ENCODE measurements around the gene BRINP2. TPM values are rescaled to one million over a fixed set of nuclear protein-coding genes. Genes with fewer than 3 reads are reported as not detected.

BRINP2 gene
- total and polyA plus RNA-seq, 2 of the 8 experiments (the other 6 are each of a cell fraction or from before 2014, with no cell fraction given) = 0.39 to 0.42 TPM

GRCh38 chr1:177181631-177182291 is 11.0 kb downstream of the BRINP2 start:
- Histone ChIP-seq H3K79me2 (ENCODE audit: control insufficient read depth in 1 of 2, insufficient read depth in 2 of 2, low read length in 2 of 2) (no peaks in the 10 kb centered on the region), H3K4me2 (ENCODE audit: insufficient read depth in 1 of 2, low read depth in 2 of 2, low read length in 2 of 2) (peak overlapping the region; percentile 56 to 92), H3K56ac (replicated peaks; ENCODE audit: insufficient read length, low read depth, low read length) (no peak overlapping the region), H2BK120ac (replicated peaks; ENCODE audit: low read depth, low read length) (no peak overlapping the region), H3K4ac (replicated peaks; ENCODE audit: insufficient read length, low read depth, low read length) (no peak overlapping the region), H3K4me3 (ENCODE audit: extremely low read depth in 1 of 4, insufficient read depth in 2 of 4, low read depth in 3 of 4, low read length in 4 of 4) (peak overlapping the region; percentile 27 to 60 (median 56); a peak in 7 of 8 replicates), H4K91ac (replicated peaks; ENCODE audit: insufficient read length, low read length) (no peak overlapping the region), H2BK12ac (ENCODE audit: low read depth, low read length) (peak overlapping the region; percentile 27; the same call in 1 of the 2 replicates), H2BK20ac (ENCODE audit: low read length) (no peak overlapping the region), H3K18ac (ENCODE audit: extremely low read depth, low read length) (peak overlapping the region; percentile 90; the same call in 1 of the 2 replicates), H3K9ac (replicated peaks in 1 of 4; ENCODE audit: extremely low read depth in 1 of 4, low read depth in 3 of 4, low read length in 3 of 4) (no peak overlapping the region), H3K23ac (ENCODE audit: insufficient read length) (no peak overlapping the region), H3K14ac (ENCODE audit: insufficient read length) (no peak overlapping the region), H3K9me3 (ENCODE audit: insufficient read depth in 2 of 2, low read depth in 1 of 2, low read length in 1 of 2) (no peaks in the 10 kb centered on the region), H3K36me3 (ENCODE audit: control insufficient read depth in 2 of 4, insufficient read depth in 4 of 4, low read length in 3 of 4) (no peaks in the 10 kb centered on the region), H4K8ac (ENCODE audit: extremely low read depth, insufficient read depth, low read length) (no peak overlapping the region), H3K27ac (ENCODE audit: low read depth, low read length) (no peak overlapping the region), H3K4me1 (replicated peaks in 1 of 4; ENCODE audit: control insufficient read depth in 3 of 4, insufficient read depth in 4 of 4, low read length in 3 of 4) (peaks cover 0 to 6% (median 2%) of the 10 kb centered on the region in 4 experiments; a peak in 4 of 7 replicates), H3K79me1 (ENCODE audit: low read depth, low read length) (no peaks in the 10 kb centered on the region), H2BK15ac (ENCODE audit: low read length) (no peak overlapping the region), H3K23me2 (ENCODE audit: low read depth, low read length) (peaks cover 8% of the 10 kb centered on the region; the same call in 1 of the 2 replicates), H2BK5ac (ENCODE audit: low read depth, low read length) (no peak overlapping the region), H4K5ac (ENCODE audit: insufficient read length, low read depth, low read length) (peak overlapping the region; percentile 15), H3K27me3 (replicated peaks in 1 of 4; ENCODE audit: control insufficient read depth in 3 of 4, extremely low read depth in 1 of 4, insufficient read depth in 3 of 4, low read length in 3 of 4) (peaks cover 2 to 18% (median 14%) of the 10 kb centered on the region in 4 experiments; a peak in 5 of 7 replicates), H2AFZ (ENCODE audit: low read length) (peak overlapping the region; percentile 92), H4K20me1 (replicated peaks in 1 of 2; ENCODE audit: control insufficient read depth in 1 of 2, insufficient read depth in 2 of 2, low read length in 2 of 2) (no peaks in the 10 kb centered on the region), H2AK5ac (ENCODE audit: low read depth, low read length) (no peak overlapping the region)
- CTCF ChIA-PET (ENCODE audit: partially characterized antibody) = interaction anchor here (0.7 to 5.3 kb wide), 53 partner anchors 9 to 764 kb away, joined by 3 to 70 read pairs (median 4); partner anchors contain the start of genes ASTN1 and BRINP2
- FAIRE-seq = peak; percentile 58
- DNase-seq (ENCODE audit: low read depth in 1 of 2, low spot score in 2 of 2) = peak; percentile 56 to 96
- WGBS, 2 experiments (ENCODE audit: extremely low coverage in 1 of 2, insufficient coverage in 1 of 2, insufficient read length in 1 of 2, insufficient replicate concordance in 2 of 2, low coverage in 1 of 2, low lambda C conversion rate in 2 of 2, missing lambda C conversion rate in 1 of 2) = 3% methylated on average over 31 of the region's 32 CpGs; no CpG with 5 or more reads in 1 of the 2 experiments
- POLR2A ChIA-PET (ENCODE audit: partially characterized antibody) = interaction anchor here (1.3 to 1.9 kb wide), 2 partner anchors 10 to 17 kb away, joined by 6 read pairs; partner anchors contain the start of gene ASTN1
- TF ChIP-seq YY1 (IDR thresholded peaks at IDR 0.05; ENCODE audit: low read depth, low read length) (no peak), SIRT6 (IDR thresholded peaks at IDR 0.05; ENCODE audit: low read length) (no peak), TCF12 (IDR thresholded peaks at IDR 0.05; ENCODE audit: low read depth, low read length) (no peak), KDM5A (IDR thresholded peaks at IDR 0.05; ENCODE audit: low read length) (no peak; the same call in 1 of the 2 replicates), ATF2 (IDR thresholded peaks at IDR 0.05; ENCODE audit: low read length) (no peak), ASH2L (IDR thresholded peaks at IDR 0.05; ENCODE audit: low read length) (peak; percentile 72), POLR2AphosphoS5 (IDR thresholded peaks at IDR 0.05; ENCODE audit: low read depth, low read length) (no peak), SRF (IDR thresholded peaks at IDR 0.05; ENCODE audit: low read depth, low read length) (no peak), TAF1 (IDR thresholded peaks at IDR 0.05; ENCODE audit: low read depth, low read length) (no peak), RXRA (IDR thresholded peaks at IDR 0.05; ENCODE audit: insufficient read depth, low read depth, low read length) (no peak), SP1 (IDR thresholded peaks at IDR 0.05; ENCODE audit: low read depth, low read length) (0 out of 2 replicates have a peak, but pooled peaks have one; percentile 4), CBX8 (IDR thresholded peaks at IDR 0.05; ENCODE audit: borderline replicate concordance, low read depth, low read length) (no peak)

All from H1 (cell line).